ENCODE data around the gene NEDD8.

DNA sequence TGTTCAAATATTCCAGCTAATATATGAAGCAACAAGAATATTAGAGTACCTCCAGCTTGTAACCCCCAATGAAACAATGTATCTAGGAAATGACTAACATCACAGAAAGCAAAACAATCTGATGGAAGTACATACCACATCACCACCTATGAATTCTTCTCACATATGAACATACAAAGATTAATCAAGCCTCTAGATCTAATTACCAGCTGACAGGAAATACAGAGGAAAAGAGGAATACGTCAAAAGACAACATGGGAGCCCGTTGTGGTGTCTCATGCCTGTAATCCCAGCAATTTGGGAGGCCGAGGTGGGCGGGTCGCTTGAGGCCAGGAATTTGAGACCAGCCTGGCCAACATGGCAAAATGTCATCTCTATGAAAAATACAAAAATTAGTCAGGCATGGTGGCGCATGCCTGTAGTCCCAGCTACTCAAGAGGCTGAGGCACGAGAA, 7.5 kb downstream of the NEDD8 start:
- no peak for TF ChIP-seq CBX3 (IDR thresholded peaks at IDR 0.05; ENCODE audit: low read depth)
- TF ChIP-seq, protein P1, sequence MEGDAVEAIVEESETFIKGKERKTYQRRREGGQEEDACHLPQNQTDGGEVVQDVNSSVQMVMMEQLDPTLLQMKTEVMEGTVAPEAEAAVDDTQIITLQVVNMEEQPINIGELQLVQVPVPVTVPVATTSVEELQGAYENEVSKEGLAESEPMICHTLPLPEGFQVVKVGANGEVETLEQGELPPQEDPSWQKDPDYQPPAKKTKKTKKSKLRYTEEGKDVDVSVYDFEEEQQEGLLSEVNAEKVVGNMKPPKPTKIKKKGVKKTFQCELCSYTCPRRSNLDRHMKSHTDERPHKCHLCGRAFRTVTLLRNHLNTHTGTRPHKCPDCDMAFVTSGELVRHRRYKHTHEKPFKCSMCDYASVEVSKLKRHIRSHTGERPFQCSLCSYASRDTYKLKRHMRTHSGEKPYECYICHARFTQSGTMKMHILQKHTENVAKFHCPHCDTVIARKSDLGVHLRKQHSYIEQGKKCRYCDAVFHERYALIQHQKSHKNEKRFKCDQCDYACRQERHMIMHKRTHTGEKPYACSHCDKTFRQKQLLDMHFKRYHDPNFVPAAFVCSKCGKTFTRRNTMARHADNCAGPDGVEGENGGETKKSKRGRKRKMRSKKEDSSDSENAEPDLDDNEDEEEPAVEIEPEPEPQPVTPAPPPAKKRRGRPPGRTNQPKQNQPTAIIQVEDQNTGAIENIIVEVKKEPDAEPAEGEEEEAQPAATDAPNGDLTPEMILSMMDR (IDR thresholded peaks at IDR 0.05 in 2 of 3, conservative IDR thresholded peaks at IDR 0.05 in 1 of 3; ENCODE audit: borderline replicate concordance in 1 of 3, insufficient read depth in 1 of 3, low read depth in 2 of 3, low read length in 2 of 3), result no peak
- no peak for TF ChIP-seq SIN3A (IDR thresholded peaks at IDR 0.05; ENCODE audit: low read depth)
- TF ChIP-seq CEBPB (IDR thresholded peaks at IDR 0.05; ENCODE audit: low read depth), result no peak
- TF ChIP-seq, protein P2, sequence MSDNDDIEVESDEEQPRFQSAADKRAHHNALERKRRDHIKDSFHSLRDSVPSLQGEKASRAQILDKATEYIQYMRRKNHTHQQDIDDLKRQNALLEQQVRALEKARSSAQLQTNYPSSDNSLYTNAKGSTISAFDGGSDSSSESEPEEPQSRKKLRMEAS (IDR thresholded peaks at IDR 0.05), result no peak
- no peak for TF ChIP-seq POLR2A (IDR thresholded peaks at IDR 0.05; ENCODE audit: borderline replicate concordance, extremely low read depth, insufficient read depth, insufficient read length)
- TF ChIP-seq, protein P3, sequence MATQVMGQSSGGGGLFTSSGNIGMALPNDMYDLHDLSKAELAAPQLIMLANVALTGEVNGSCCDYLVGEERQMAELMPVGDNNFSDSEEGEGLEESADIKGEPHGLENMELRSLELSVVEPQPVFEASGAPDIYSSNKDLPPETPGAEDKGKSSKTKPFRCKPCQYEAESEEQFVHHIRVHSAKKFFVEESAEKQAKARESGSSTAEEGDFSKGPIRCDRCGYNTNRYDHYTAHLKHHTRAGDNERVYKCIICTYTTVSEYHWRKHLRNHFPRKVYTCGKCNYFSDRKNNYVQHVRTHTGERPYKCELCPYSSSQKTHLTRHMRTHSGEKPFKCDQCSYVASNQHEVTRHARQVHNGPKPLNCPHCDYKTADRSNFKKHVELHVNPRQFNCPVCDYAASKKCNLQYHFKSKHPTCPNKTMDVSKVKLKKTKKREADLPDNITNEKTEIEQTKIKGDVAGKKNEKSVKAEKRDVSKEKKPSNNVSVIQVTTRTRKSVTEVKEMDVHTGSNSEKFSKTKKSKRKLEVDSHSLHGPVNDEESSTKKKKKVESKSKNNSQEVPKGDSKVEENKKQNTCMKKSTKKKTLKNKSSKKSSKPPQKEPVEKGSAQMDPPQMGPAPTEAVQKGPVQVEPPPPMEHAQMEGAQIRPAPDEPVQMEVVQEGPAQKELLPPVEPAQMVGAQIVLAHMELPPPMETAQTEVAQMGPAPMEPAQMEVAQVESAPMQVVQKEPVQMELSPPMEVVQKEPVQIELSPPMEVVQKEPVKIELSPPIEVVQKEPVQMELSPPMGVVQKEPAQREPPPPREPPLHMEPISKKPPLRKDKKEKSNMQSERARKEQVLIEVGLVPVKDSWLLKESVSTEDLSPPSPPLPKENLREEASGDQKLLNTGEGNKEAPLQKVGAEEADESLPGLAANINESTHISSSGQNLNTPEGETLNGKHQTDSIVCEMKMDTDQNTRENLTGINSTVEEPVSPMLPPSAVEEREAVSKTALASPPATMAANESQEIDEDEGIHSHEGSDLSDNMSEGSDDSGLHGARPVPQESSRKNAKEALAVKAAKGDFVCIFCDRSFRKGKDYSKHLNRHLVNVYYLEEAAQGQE (IDR thresholded peaks at IDR 0.05; ENCODE audit: low read depth), result no peak
- TF ChIP-seq EZH2phosphoT487 (IDR thresholded peaks at IDR 0.05; ENCODE audit: borderline replicate concordance), result no peak
- no peak for TF ChIP-seq ZNF274 (IDR thresholded peaks at IDR 0.05; ENCODE audit: low read depth, low read length)
- TF ChIP-seq FOSL1 (IDR thresholded peaks at IDR 0.05; ENCODE audit: low read depth), result no peak
- no peak for TF ChIP-seq ELF1 (IDR thresholded peaks at IDR 0.05; ENCODE audit: borderline replicate concordance, low read depth)
- TF ChIP-seq SP1 (IDR thresholded peaks at IDR 0.05; ENCODE audit: low read depth), result no peak
- no peak for TF ChIP-seq EGR1 (IDR thresholded peaks at IDR 0.05; ENCODE audit: low read depth)

Measured in HCT116 (cell line).